ENCODE results near the gene FLNA. TPM values are rescaled to one million over a fixed set of nuclear protein-coding genes. Genes with fewer than 3 reads are reported as not detected.

FLNA gene
- total and polyA plus RNA-seq, 9 of the 15 experiments (the other 6 are each of a cell fraction or from before 2014, with no cell fraction given) = 6.2 to 735 (median 135) TPM

GRCh38 chrX:154379569-154379951, 5.1 kb upstream of the FLNA start (continued):
- TF ChIP-seq UBTF (IDR thresholded peaks at IDR 0.05; ENCODE audit: borderline replicate concordance in 1 of 2, low read depth in 2 of 2, low read length in 2 of 2) (no peak), ZNF174 (CRISPR knock-in tag; IDR thresholded peaks at IDR 0.05) (no peak), RBFOX2 (IDR thresholded peaks at IDR 0.05; ENCODE audit: low read depth, low read length) (peak; percentile 67), SREBF2 (CRISPR knock-in tag; IDR thresholded peaks at IDR 0.05) (no peak), ZBTB7A (IDR thresholded peaks at IDR 0.05; ENCODE audit: borderline replicate concordance, control insufficient read depth, low read depth, low read length) (peak; percentile 5; the same call in 1 of the 2 replicates), ELF4 (CRISPR knock-in tag; IDR thresholded peaks at IDR 0.05) (no peak), ZBTB1 (CRISPR knock-in tag; IDR thresholded peaks at IDR 0.05; ENCODE audit: borderline replicate concordance, low read depth) (peak; percentile 59; the same call in 1 of the 2 replicates), NCOA1 (IDR thresholded peaks at IDR 0.05; ENCODE audit: low read depth) (no peak), TEAD4 (IDR thresholded peaks at IDR 0.05; ENCODE audit: low read length) (0 out of 2 replicates have a peak, but pooled peaks have one; percentile 2), TEAD4 (CRISPR knock-in tag; IDR thresholded peaks at IDR 0.05; ENCODE audit: borderline replicate concordance) (no peak), CHD2 (IDR thresholded peaks at IDR 0.05; ENCODE audit: low read depth, low read length) (no peak), ZFP1 (CRISPR knock-in tag; IDR thresholded peaks at IDR 0.05) (no peak), ZNF436 (CRISPR knock-in tag; IDR thresholded peaks at IDR 0.05) (no peak), MXD1 (CRISPR knock-in tag; IDR thresholded peaks at IDR 0.05; ENCODE audit: borderline replicate concordance, poor library complexity, severe bottlenecking) (no peak), ERF (CRISPR knock-in tag; IDR thresholded peaks at IDR 0.05) (no peak)
- TF ChIP-seq, protein P1, sequence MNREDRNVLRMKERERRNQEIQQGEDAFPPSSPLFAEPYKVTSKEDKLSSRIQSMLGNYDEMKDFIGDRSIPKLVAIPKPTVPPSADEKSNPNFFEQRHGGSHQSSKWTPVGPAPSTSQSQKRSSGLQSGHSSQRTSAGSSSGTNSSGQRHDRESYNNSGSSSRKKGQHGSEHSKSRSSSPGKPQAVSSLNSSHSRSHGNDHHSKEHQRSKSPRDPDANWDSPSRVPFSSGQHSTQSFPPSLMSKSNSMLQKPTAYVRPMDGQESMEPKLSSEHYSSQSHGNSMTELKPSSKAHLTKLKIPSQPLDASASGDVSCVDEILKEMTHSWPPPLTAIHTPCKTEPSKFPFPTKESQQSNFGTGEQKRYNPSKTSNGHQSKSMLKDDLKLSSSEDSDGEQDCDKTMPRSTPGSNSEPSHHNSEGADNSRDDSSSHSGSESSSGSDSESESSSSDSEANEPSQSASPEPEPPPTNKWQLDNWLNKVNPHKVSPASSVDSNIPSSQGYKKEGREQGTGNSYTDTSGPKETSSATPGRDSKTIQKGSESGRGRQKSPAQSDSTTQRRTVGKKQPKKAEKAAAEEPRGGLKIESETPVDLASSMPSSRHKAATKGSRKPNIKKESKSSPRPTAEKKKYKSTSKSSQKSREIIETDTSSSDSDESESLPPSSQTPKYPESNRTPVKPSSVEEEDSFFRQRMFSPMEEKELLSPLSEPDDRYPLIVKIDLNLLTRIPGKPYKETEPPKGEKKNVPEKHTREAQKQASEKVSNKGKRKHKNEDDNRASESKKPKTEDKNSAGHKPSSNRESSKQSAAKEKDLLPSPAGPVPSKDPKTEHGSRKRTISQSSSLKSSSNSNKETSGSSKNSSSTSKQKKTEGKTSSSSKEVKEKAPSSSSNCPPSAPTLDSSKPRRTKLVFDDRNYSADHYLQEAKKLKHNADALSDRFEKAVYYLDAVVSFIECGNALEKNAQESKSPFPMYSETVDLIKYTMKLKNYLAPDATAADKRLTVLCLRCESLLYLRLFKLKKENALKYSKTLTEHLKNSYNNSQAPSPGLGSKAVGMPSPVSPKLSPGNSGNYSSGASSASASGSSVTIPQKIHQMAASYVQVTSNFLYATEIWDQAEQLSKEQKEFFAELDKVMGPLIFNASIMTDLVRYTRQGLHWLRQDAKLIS (CRISPR knock-in tag; IDR thresholded peaks at IDR 0.05) = peak; percentile 75; the same call in 1 of the 2 replicates
- TF ChIP-seq, protein P2, sequence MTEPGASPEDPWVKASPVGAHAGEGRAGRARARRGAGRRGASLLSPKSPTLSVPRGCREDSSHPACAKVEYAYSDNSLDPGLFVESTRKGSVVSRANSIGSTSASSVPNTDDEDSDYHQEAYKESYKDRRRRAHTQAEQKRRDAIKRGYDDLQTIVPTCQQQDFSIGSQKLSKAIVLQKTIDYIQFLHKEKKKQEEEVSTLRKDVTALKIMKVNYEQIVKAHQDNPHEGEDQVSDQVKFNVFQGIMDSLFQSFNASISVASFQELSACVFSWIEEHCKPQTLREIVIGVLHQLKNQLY (CRISPR knock-in tag; conservative IDR thresholded peaks at IDR 0.05) = no peak
